Measurements from ENCODE around the gene ICAM5. TPM values are rescaled to one million over a fixed set of nuclear protein-coding genes. Genes with fewer than 3 reads are reported as not detected.

ICAM5 gene
- total and polyA plus RNA-seq, 2 donors (not counting 1 experiment from before 2014, with no cell fraction given) = 0.47 to 2.5 TPM

GRCh38 chr19:10305139-10305806, 15.5 kb downstream of the ICAM5 start:
- H3K36me3 ChIP-seq (ENCODE audit: control insufficient read depth, insufficient read depth, low read length) = peaks cover 2% of the 10 kb centered on the region
- peaks cover 3% of the 10 kb centered on the region for H3K4me1 ChIP-seq (ENCODE audit: control insufficient read depth, extremely low read depth, insufficient read depth, low read length)
- H3K4me3 ChIP-seq (replicated peaks in 1 of 4; ENCODE audit: control extremely low read depth in 1 of 4, insufficient read depth in 1 of 4, low read depth in 3 of 4, low read length in 4 of 4) = no peak overlapping the region
- no peak overlapping the region for H2AFZ ChIP-seq (ENCODE audit: low read length)
- H4K20me1 ChIP-seq (ENCODE audit: control insufficient read depth, extremely low read depth, insufficient read depth, low read length) = no peaks in the 10 kb centered on the region
- no peaks in the 10 kb centered on the region for H3K9me3 ChIP-seq (ENCODE audit: control insufficient read depth, insufficient read depth, low read depth, low read length)
- no peak overlapping the region for H3K4me2 ChIP-seq (ENCODE audit: extremely low read depth, insufficient read depth, low read length)
- no peak overlapping the region for H3K27ac ChIP-seq (ENCODE audit: insufficient read depth, low read length)
- DNase-seq (ENCODE audit: low read depth in 2 of 2) = peak in 1 of 2 donors; percentile 68
- no peak overlapping the region for H3K9ac ChIP-seq (ENCODE audit: insufficient read depth, low read length)
- TF ChIP-seq CTCF (conservative IDR thresholded peaks at IDR 0.05 in 1 of 2, IDR thresholded peaks at IDR 0.05 in 1 of 2; ENCODE audit: low read depth in 1 of 2, low read length in 2 of 2) = no peak
- no peak for TF ChIP-seq EZH2 (IDR thresholded peaks at IDR 0.05; ENCODE audit: low read length, missing control alignments)
- H3K79me2 ChIP-seq (ENCODE audit: control insufficient read depth, insufficient read depth, low read length) = no peaks in the 10 kb centered on the region
- no peaks in the 10 kb centered on the region for H3K27me3 ChIP-seq (ENCODE audit: control insufficient read depth, insufficient read depth, low read length)

GRCh38 chr19:10306327-10306726, 16.6 kb downstream of the ICAM5 start:
- Histone ChIP-seq H3K79me2 (ENCODE audit: control insufficient read depth, insufficient read depth, low read length) (no peaks in the 10 kb centered on the region), H3K9me3 (ENCODE audit: control insufficient read depth, insufficient read depth, low read depth, low read length) (no peaks in the 10 kb centered on the region), H3K9ac (ENCODE audit: insufficient read depth, low read length) (no peak overlapping the region), H3K36me3 (ENCODE audit: control insufficient read depth, insufficient read depth, low read length) (peaks cover 3% of the 10 kb centered on the region), H4K20me1 (ENCODE audit: control insufficient read depth, extremely low read depth, insufficient read depth, low read length) (no peaks in the 10 kb centered on the region), H3K4me2 (ENCODE audit: extremely low read depth, insufficient read depth, low read length) (no peak overlapping the region), H3K4me1 (ENCODE audit: control insufficient read depth, extremely low read depth, insufficient read depth, low read length) (peaks cover 3% of the 10 kb centered on the region), H3K4me3 (replicated peaks in 1 of 4; ENCODE audit: control extremely low read depth in 1 of 4, insufficient read depth in 1 of 4, low read depth in 3 of 4, low read length in 4 of 4) (no peak overlapping the region), H3K27ac (ENCODE audit: insufficient read depth, low read length) (no peak overlapping the region), H3K27me3 (ENCODE audit: control insufficient read depth, insufficient read depth, low read length) (no peaks in the 10 kb centered on the region), H2AFZ (ENCODE audit: low read length) (no peak overlapping the region)
- TF ChIP-seq CTCF (conservative IDR thresholded peaks at IDR 0.05 in 1 of 2, IDR thresholded peaks at IDR 0.05 in 1 of 2; ENCODE audit: low read depth in 1 of 2, low read length in 2 of 2) (no peak), EZH2 (IDR thresholded peaks at IDR 0.05; ENCODE audit: low read length, missing control alignments) (no peak)
- no peak for DNase-seq (ENCODE audit: low read depth in 2 of 2)

GRCh38 chr19:10309423-10309822, 19.7 kb downstream of the ICAM5 start, which contains the start of gene ZGLP1:
Gene ZGLP1 (minus strand): TSS chr19:10309815.
- H3K9me3 ChIP-seq (ENCODE audit: control insufficient read depth, insufficient read depth, low read depth, low read length) = no peaks in the 10 kb centered on the region
- no peak within 1 kb of the TSS for H3K27ac ChIP-seq (ENCODE audit: insufficient read depth, low read length)
- H3K79me2 ChIP-seq (ENCODE audit: control insufficient read depth, insufficient read depth, low read length) = no peaks in the 10 kb centered on the region
- H4K20me1 ChIP-seq (ENCODE audit: control insufficient read depth, extremely low read depth, insufficient read depth, low read length) = no peaks in the 10 kb centered on the region
- no peak within 1 kb of the TSS for H3K9ac ChIP-seq (ENCODE audit: insufficient read depth, low read length)
- no peak for DNase-seq (ENCODE audit: low read depth in 2 of 2)
- TF ChIP-seq EZH2 (IDR thresholded peaks at IDR 0.05; ENCODE audit: low read length, missing control alignments) = no peak
- no peak for TF ChIP-seq CTCF (conservative IDR thresholded peaks at IDR 0.05 in 1 of 2, IDR thresholded peaks at IDR 0.05 in 1 of 2; ENCODE audit: low read depth in 1 of 2, low read length in 2 of 2)
- no peak within 1 kb of the TSS for H3K4me2 ChIP-seq (ENCODE audit: extremely low read depth, insufficient read depth, low read length)
- no peak within 1 kb of the TSS for H2AFZ ChIP-seq (ENCODE audit: low read length)
- H3K36me3 ChIP-seq (ENCODE audit: control insufficient read depth, insufficient read depth, low read length) = peaks cover 3% of the 10 kb centered on the region
- peaks cover 3% of the 10 kb centered on the region for H3K4me1 ChIP-seq (ENCODE audit: control insufficient read depth, extremely low read depth, insufficient read depth, low read length)
- H3K4me3 ChIP-seq (replicated peaks in 1 of 4; ENCODE audit: control extremely low read depth in 1 of 4, insufficient read depth in 1 of 4, low read depth in 3 of 4, low read length in 4 of 4) = no peak within 1 kb of the TSS
- no peaks in the 10 kb centered on the region for H3K27me3 ChIP-seq (ENCODE audit: control insufficient read depth, insufficient read depth, low read length)
